Testis (tissue), 2 donors: Measurements from ENCODE around the gene SAPCD2.

ENCODE experiments used
- CTCF ChIP-seq, 3 experiments: fragments of 450-650 bp in 2 of 3; fragments of 200-600 bp in 1 of 3; sonication (generic) in 1 of 3; IDR thresholded peaks; one replicate each; pipeline ENCODE4 v1.5.1; 2016 to 2019; ENCODE audit warnings: antibody characterized with exemption in 3 of 3, mild to moderate bottlenecking in 2 of 3, moderate library complexity in 1 of 3
- POLR2A ChIP-seq: fragments of 450-650 bp; IDR thresholded peaks from one replicate; pipeline ENCODE4 v1.6.1; 2017; ENCODE audit warnings: antibody characterized with exemption, mild to moderate bottlenecking, moderate library complexity

GRCh38 chr9:137037035-137037434 is 33.3 kb downstream of the SAPCD2 start:
- TF ChIP-seq CTCF (IDR thresholded peaks at IDR 0.05) (no peak), POLR2A (no peak)
